B cell (primary cell): ENCODE results near the gene DCLK1. TPM values are rescaled to one million over a fixed set of nuclear protein-coding genes. Genes with fewer than 3 reads are reported as not detected.

ENCODE experiments used
- ATAC-seq: fragments of 200-7000 bp; cut with Tn5 transposase; one replicate; pipeline ENCODE4 v1.10.0; 2021; ENCODE audit warnings: low read depth, mild to moderate bottlenecking, moderate number of reproducible peaks, moderate library complexity
- CTCF ChIA-PET: fragments of 350-600 bp; sonication (Branson Sonifier 250); formaldehyde crosslinking; loops from one replicate; lab custom pipeline; 2021; ENCODE audit warnings: antibody characterized with exemption, inconsistent platforms; lab: Charles Lee
- POLR2A ChIA-PET: fragments of 350-600 bp; sonication (Branson Sonifier 250); formaldehyde crosslinking; loops from one replicate; lab custom pipeline; 2021; ENCODE audit warnings: antibody characterized with exemption; lab: Charles Lee
- DNase-seq: peaks from one replicate; pipeline ENCODE4 v3.0.0; 2013
- H2AFZ ChIP-seq: 2 replicates; pipeline ENCODE4 v1.6.1; 2012; ENCODE audit warnings: mild to moderate bottlenecking, low read depth, low read length; ENCODE audit not compliant: insufficient read depth, poor library complexity, severe bottlenecking
- H3K27ac ChIP-seq, 2 donors: 1 replicate in 1 of 2; 2 replicates in 1 of 2; pipeline ENCODE4 v1.5.1; 2012 to 2013; ENCODE audit warnings: low read length in 2 of 2, mild to moderate bottlenecking in 2 of 2, moderate library complexity in 1 of 2
- H3K27me3 ChIP-seq, 4 experiments: fragments of 200-600 bp in 1 of 4; sonication (generic) in 1 of 4; replicated peaks in 1 of 4; 1 replicate in 2 of 4; 2 replicates in 2 of 4; pipeline versions ENCODE4 v1.6.1 to v1.7.0; 2013 to 2016; ENCODE audit warnings: low read length in 3 of 4, mild to moderate bottlenecking in 2 of 4, mixed read lengths in 1 of 4, moderate library complexity in 1 of 4; ENCODE audit not compliant: insufficient read depth in 4 of 4, control insufficient read depth in 3 of 4; ENCODE audit errors: control extremely low read depth in 1 of 4
- H3K36me3 ChIP-seq, 2 experiments: replicated peaks in 1 of 2; 1 replicate in 1 of 2; 2 replicates in 1 of 2; pipeline versions ENCODE4 v1.6.1 to v1.7.1; 2013; ENCODE audit warnings: low read length in 1 of 2; ENCODE audit not compliant: insufficient read depth in 2 of 2, control insufficient read depth in 1 of 2; ENCODE audit errors: control extremely low read depth in 1 of 2, extremely low read depth in 1 of 2
- H3K4me1 ChIP-seq, 2 donors: fragments of 200-600 bp in 1 of 2; sonication (generic) in 1 of 2; 1 replicate in 1 of 2; 2 replicates in 1 of 2; pipeline versions ENCODE4 v1.5.1 to v1.6.1; 2013 to 2017; ENCODE audit warnings: low read length in 2 of 2; ENCODE audit not compliant: control insufficient read depth in 2 of 2, insufficient read depth in 2 of 2
- H3K4me2 ChIP-seq: replicated peaks from 2 replicates; pipeline ENCODE3; 2012; ENCODE audit warnings: mild to moderate bottlenecking, low read depth, low read length; ENCODE audit not compliant: poor library complexity, severe bottlenecking
- H3K4me3 ChIP-seq, 5 experiments: fragments of 200-600 bp in 1 of 5; sonication (generic) in 1 of 5; 1 replicate in 3 of 5; 2 replicates in 2 of 5; pipeline versions ENCODE4 v1.5.1 to v1.7.0; 2011 to 2016; ENCODE audit warnings: low read length in 4 of 5, mild to moderate bottlenecking in 4 of 5, low read depth in 2 of 5, control low read depth in 1 of 5, moderate library complexity in 1 of 5; ENCODE audit not compliant: insufficient read depth in 1 of 5; ENCODE audit errors: control extremely low read depth in 1 of 5, extremely low read depth in 1 of 5
- H3K79me2 ChIP-seq: fragments of 200-600 bp; sonication (generic); one replicate; pipeline ENCODE4 v1.6.0; 2016; ENCODE audit warnings: low read length; ENCODE audit not compliant: control insufficient read depth, insufficient read depth
- H3K9ac ChIP-seq: fragments of 200-600 bp; sonication (generic); 2 replicates; pipeline ENCODE4 v1.6.1; 2017; ENCODE audit warnings: mild to moderate bottlenecking, low read length, moderate library complexity
- H3K9me3 ChIP-seq, 3 donors: one replicate each; pipeline versions ENCODE4 v1.6.1 to v1.7.1; 2013; ENCODE audit warnings: low read length in 2 of 3; ENCODE audit not compliant: control insufficient read depth in 2 of 3, insufficient read depth in 1 of 3; ENCODE audit errors: control extremely low read depth in 1 of 3
- H4K20me1 ChIP-seq: 2 replicates; pipeline ENCODE4 v1.6.0; 2012; ENCODE audit warnings: mild to moderate bottlenecking, low read length; ENCODE audit not compliant: insufficient read depth, control insufficient read depth, poor library complexity, severe bottlenecking
- H3K27ac Mint-ChIP-seq: one replicate; pipeline ENCODE4 v1.8.0; 2021; ENCODE audit warnings: mixed read lengths
- H3K27me3 Mint-ChIP-seq: one replicate; pipeline ENCODE4 v1.8.0; 2021; ENCODE audit warnings: mixed read lengths
- H3K4me1 Mint-ChIP-seq: one replicate; pipeline ENCODE4 v1.8.0; 2021; ENCODE audit warnings: mixed read lengths
- H3K4me3 Mint-ChIP-seq: one replicate; pipeline ENCODE4 v1.8.0; 2021; ENCODE audit warnings: mixed read lengths
- H3K9me3 Mint-ChIP-seq: one replicate; pipeline ENCODE4 v1.8.0; 2022; ENCODE audit warnings: mixed read lengths; ENCODE audit not compliant: insufficient read depth
- CTCF ChIP-seq: fragments of 200-600 bp; IDR thresholded peaks from one replicate; pipeline ENCODE4 v1.8.0; 2022; ENCODE audit warnings: antibody characterized with exemption, mild to moderate bottlenecking
- EZH2 ChIP-seq: IDR thresholded peaks from 2 replicates; pipeline ENCODE4 v1.6.1; 2012; ENCODE audit warnings: borderline replicate concordance, low read depth, mild to moderate bottlenecking, moderate library complexity, low read length; ENCODE audit not compliant: insufficient read depth, poor library complexity, severe bottlenecking
- WGBS: methylation state at CpG from one replicate; pipeline ENCODE4 v1.1.5; 2013; ENCODE audit warnings: missing lambda C conversion rate; ENCODE audit not compliant: insufficient coverage; 5-methylcytosine and 5-hydroxymethylcytosine counted together
- intact Hi-C: fragments of 100-400 bp; cut with micrococcal nuclease; formaldehyde crosslinking; loops from one replicate; pipeline ENCODE4 v1.10.0; 2022
- polyA plus RNA-seq: library from polyadenylated mRNA; depleted of rRNA; stranded (reverse); fragments of >200 nt; gene quantifications from 2 replicates; pipeline ENCODE4 v1.2.3, GENCODE V29; 2012
- total RNA-seq, 2 donors: library from RNA; stranded (reverse); fragments of 120-200 nt in 1 of 2; gene quantifications; 1 replicate in 1 of 2; 2 replicates in 1 of 2; pipeline versions ENCODE4 v1.2.3 to v1.2.4, GENCODE V29; 2013 to 2022

The DCLK1 gene
- total and polyA plus RNA-seq, 2 donors (not counting 1 experiment from before 2014, with no cell fraction given) = not detected

GRCh38 chr13:36061054-36061453 lies 70.1 kb downstream of the DCLK1 start:
- H3K79me2 ChIP-seq = no peaks in the 10 kb centered on the region
- no peaks in the 10 kb centered on the region for H3K4me1 ChIP-seq
- H3K27me3 ChIP-seq = no peaks in the 10 kb centered on the region
- CTCF ChIA-PET = no interaction called here
- no peaks in the 10 kb centered on the region for H4K20me1 ChIP-seq
- Mint-ChIP-seq H3K4me1 (no peaks in the 10 kb centered on the region), H3K27ac (no peak overlapping the region), H3K4me3 (no peak overlapping the region), H3K27me3 (no peaks in the 10 kb centered on the region), H3K9me3 (peaks cover 2% of the 10 kb centered on the region)
- no peak overlapping the region for H3K9ac ChIP-seq
- no peak overlapping the region for H3K27ac ChIP-seq
- POLR2A ChIA-PET = no interaction called here
- H2AFZ ChIP-seq = no peak overlapping the region
- no peak overlapping the region for H3K4me2 ChIP-seq
- 73% methylated on average over 2 of the region's 4 CpGs for whole genome bisulfite sequencing
- no peak overlapping the region for H3K4me3 ChIP-seq
- DNase-seq = no peak
- no peak for TF ChIP-seq EZH2
- no peak for TF ChIP-seq CTCF
- intact Hi-C loops = no loop called here
- no peaks in the 10 kb centered on the region for H3K36me3 ChIP-seq
- H3K9me3 ChIP-seq = no peaks in the 10 kb centered on the region
- ATAC-seq = no peak

- Histone ChIP-seq H3K9ac (no peak overlapping the region), H3K4me2 (no peak overlapping the region), H3K4me3 (no peak overlapping the region), H3K9me3 (no peaks in the 10 kb centered on the region), H4K20me1 (no peaks in the 10 kb centered on the region), H3K27ac (no peak overlapping the region), H3K4me1 (no peaks in the 10 kb centered on the region), H2AFZ (no peak overlapping the region), H3K36me3 (no peaks in the 10 kb centered on the region), H3K79me2 (no peaks in the 10 kb centered on the region), H3K27me3 (no peaks in the 10 kb centered on the region)
- Mint-ChIP-seq H3K4me1 (no peaks in the 10 kb centered on the region), H3K27ac (no peak overlapping the region), H3K4me3 (no peak overlapping the region), H3K9me3 (peaks cover 2% of the 10 kb centered on the region), H3K27me3 (no peaks in the 10 kb centered on the region)
- TF ChIP-seq CTCF (no peak), EZH2 (no peak)
- WGBS = no CpG with 5 or more reads among the region's 1 CpG
- ChIA-PET POLR2A (no interaction called here), CTCF (no interaction called here)
- ATAC-seq (no peak), DNase-seq (no peak)
- intact Hi-C loops = no loop called here
Observed at GRCh38 chr13:36059321-36059720, 71.9 kb downstream of the DCLK1 start.
